WTC11 (cell line): ENCODE data around the gene OXNAD1. TPM values are rescaled to one million over a fixed set of nuclear protein-coding genes. Genes with fewer than 3 reads are reported as not detected.

Experiments
- ATAC-seq: fragments of 200-7000 bp; cut with Tn5 transposase; 2 replicates; pipeline ENCODE4 v1.10.0; 2021; ENCODE audit warnings: mild to moderate bottlenecking, moderate library complexity
- CTCF ChIA-PET: fragments of 300-600 bp; sonication (Branson Sonifier 250); formaldehyde crosslinking; loops from one replicate; lab custom pipeline; 2021; ENCODE audit warnings: antibody characterized with exemption; lab: Charles Lee
- POLR2A ChIA-PET: fragments of 350-600 bp; sonication (Branson Sonifier 250); formaldehyde crosslinking; loops from one replicate; lab custom pipeline; 2021; ENCODE audit warnings: antibody characterized with exemption; lab: Charles Lee
- DNase-seq: peaks from one replicate; pipeline ENCODE4 v3.0.0; 2021; ENCODE audit warnings: low spot score
- H3K27ac Mint-ChIP-seq: 2 replicates; pipeline ENCODE4 v1.8.0; 2021; ENCODE audit warnings: mixed read lengths
- H3K27me3 Mint-ChIP-seq: 2 replicates; pipeline ENCODE4 v1.8.0; 2021; ENCODE audit warnings: low read depth, mild to moderate bottlenecking, moderate library complexity, mixed read lengths
- H3K36me3 Mint-ChIP-seq: 2 replicates; pipeline ENCODE4 v1.8.0; 2021; ENCODE audit warnings: mixed read lengths
- H3K4me1 Mint-ChIP-seq: 2 replicates; pipeline ENCODE4 v1.8.0; 2022; ENCODE audit warnings: mixed read lengths
- H3K4me3 Mint-ChIP-seq: 2 replicates; pipeline ENCODE4 v1.8.0; 2021; ENCODE audit warnings: mild to moderate bottlenecking, moderate library complexity, mixed read lengths
- H3K9me3 Mint-ChIP-seq: 2 replicates; pipeline ENCODE4 v1.8.0; 2021; ENCODE audit warnings: mixed read lengths
- CBFB ChIP-seq: sonication (generic); formaldehyde crosslinking; IDR thresholded peaks from 2 replicates; pipeline ENCODE4 v1.8.1; 2022; ENCODE audit warnings: mild to moderate bottlenecking, low read depth, missing genetic modification reagents
- CREM ChIP-seq: sonication (generic); formaldehyde crosslinking; IDR thresholded peaks from 2 replicates; pipeline ENCODE4 v1.8.1; 2022; ENCODE audit warnings: mild to moderate bottlenecking, missing genetic modification reagents, moderate library complexity
- FOXK1 ChIP-seq: sonication (generic); formaldehyde crosslinking; IDR thresholded peaks from 2 replicates; pipeline ENCODE4 v1.8.0; 2022; ENCODE audit warnings: mild to moderate bottlenecking, moderate library complexity, missing genetic modification reagents
- GTF2I ChIP-seq: fragments of 250-450 bp; sonication (Bioruptor Pico); conservative IDR thresholded peaks from 2 replicates; pipeline ENCODE4 v1.4.0; 2021; ENCODE audit warnings: mild to moderate bottlenecking
- IRF2 ChIP-seq: sonication (generic); formaldehyde crosslinking; IDR thresholded peaks from 2 replicates; pipeline ENCODE4 v1.8.0; 2022; ENCODE audit warnings: low read depth, missing genetic modification reagents, borderline replicate concordance
- MYBL2 ChIP-seq: sonication (generic); formaldehyde crosslinking; IDR thresholded peaks from 2 replicates; pipeline ENCODE4 v1.8.1; 2023; ENCODE audit warnings: mild to moderate bottlenecking, moderate library complexity, missing genetic modification reagents
- NR2C2 ChIP-seq: sonication (generic); formaldehyde crosslinking; IDR thresholded peaks from 2 replicates; pipeline ENCODE4 v1.8.0; 2022; ENCODE audit warnings: mild to moderate bottlenecking, missing genetic modification reagents
- RELA ChIP-seq: sonication (generic); formaldehyde crosslinking; IDR thresholded peaks from 2 replicates; pipeline ENCODE4 v1.8.1; 2022; ENCODE audit warnings: missing genetic modification reagents, mild to moderate bottlenecking, borderline replicate concordance
- TEAD1 ChIP-seq: sonication (generic); formaldehyde crosslinking; IDR thresholded peaks from 2 replicates; pipeline ENCODE4 v1.8.0; 2022; ENCODE audit warnings: mild to moderate bottlenecking, missing genetic modification reagents
- ZNF121 ChIP-seq: sonication (generic); formaldehyde crosslinking; IDR thresholded peaks from 2 replicates; pipeline ENCODE4 v1.8.0; 2023; ENCODE audit warnings: missing genetic modification reagents
- ZNF317 ChIP-seq: sonication (generic); formaldehyde crosslinking; IDR thresholded peaks from 2 replicates; pipeline ENCODE4 v1.8.1; 2023; ENCODE audit warnings: low read depth, mild to moderate bottlenecking, moderate library complexity, missing genetic modification reagents, borderline replicate concordance
- total RNA-seq: library from RNA; stranded (reverse); gene quantifications from 3 replicates; pipeline ENCODE4 v1.2.3, GENCODE V29; 2021
- TF ChIP-seq, protein P1 (sequence below): sonication (generic); formaldehyde crosslinking; IDR thresholded peaks from 2 replicates; pipeline ENCODE4 v1.8.0; 2022; ENCODE audit warnings: mild to moderate bottlenecking, missing genetic modification reagents
- TF ChIP-seq, protein P2 (sequence below): sonication (generic); formaldehyde crosslinking; IDR thresholded peaks from 2 replicates; pipeline ENCODE4 v1.8.0; 2022; ENCODE audit warnings: mild to moderate bottlenecking, missing genetic modification reagents
- TF ChIP-seq, protein P3 (sequence below): fragments of 250-450 bp; sonication (Bioruptor Pico); IDR thresholded peaks from 2 replicates; pipeline ENCODE4 v1.9.0; 2021; ENCODE audit warnings: moderate library complexity, mild to moderate bottlenecking, inconsistent platforms, borderline replicate concordance
- TF ChIP-seq, protein P4 (sequence below): fragments of 250-450 bp; sonication (Bioruptor Pico); IDR thresholded peaks from 2 replicates; pipeline ENCODE4 v1.9.0; 2021; ENCODE audit warnings: mild to moderate bottlenecking
- TF ChIP-seq, protein P5 (sequence below): sonication (generic); formaldehyde crosslinking; IDR thresholded peaks from 2 replicates; pipeline ENCODE4 v1.8.1; 2023; ENCODE audit warnings: mild to moderate bottlenecking, missing genetic modification reagents
- TF ChIP-seq, protein P6 (sequence below): sonication (generic); formaldehyde crosslinking; IDR thresholded peaks from 2 replicates; pipeline ENCODE4 v1.8.1; 2023; ENCODE audit warnings: mild to moderate bottlenecking, moderate library complexity, missing genetic modification reagents
- TF ChIP-seq, protein P7 (sequence below): fragments of 250-450 bp; sonication (Bioruptor Pico); conservative IDR thresholded peaks from 2 replicates; pipeline ENCODE4 v1.9.0; 2021; ENCODE audit warnings: mild to moderate bottlenecking

OXNAD1 gene
- total RNA-seq, 1 experiment from 2014 or later, result 21.7 TPM

DNA sequence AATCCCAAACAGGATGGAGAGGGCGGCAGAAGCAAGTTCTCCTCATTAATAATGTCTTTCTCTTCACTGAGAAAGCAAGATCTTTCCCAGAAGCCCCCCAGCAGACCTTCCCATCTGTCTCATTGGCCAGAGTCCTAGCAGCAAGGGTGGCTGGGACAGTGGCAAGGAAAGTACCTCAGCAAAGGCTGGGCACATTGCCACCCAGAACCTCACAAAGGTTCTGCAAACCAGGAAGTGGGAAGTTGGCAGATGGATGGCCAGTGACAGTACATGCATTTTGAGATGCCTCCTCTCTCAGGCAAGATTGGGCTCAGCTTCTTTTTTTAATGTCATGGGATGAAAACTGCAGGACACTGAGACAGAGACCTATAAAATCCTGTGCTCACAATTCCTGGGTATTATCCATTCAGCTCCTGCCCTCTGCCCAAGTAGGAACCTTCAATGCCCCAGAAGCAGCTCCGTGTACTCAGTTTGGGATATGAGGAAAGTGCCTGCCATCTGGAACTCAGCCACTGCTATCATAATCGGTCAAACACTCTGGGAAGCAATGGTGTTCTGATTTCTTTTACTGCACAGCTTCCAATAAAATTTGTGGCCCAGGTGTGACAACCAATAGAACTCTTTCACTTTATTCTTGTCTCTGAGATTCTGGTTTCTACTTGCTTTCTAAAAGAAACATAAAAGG lies 25.8 kb upstream of the OXNAD1 start (continued):
- no peak for TF ChIP-seq NR2C2 (CRISPR knock-in tag)
- TF ChIP-seq, protein P1, sequence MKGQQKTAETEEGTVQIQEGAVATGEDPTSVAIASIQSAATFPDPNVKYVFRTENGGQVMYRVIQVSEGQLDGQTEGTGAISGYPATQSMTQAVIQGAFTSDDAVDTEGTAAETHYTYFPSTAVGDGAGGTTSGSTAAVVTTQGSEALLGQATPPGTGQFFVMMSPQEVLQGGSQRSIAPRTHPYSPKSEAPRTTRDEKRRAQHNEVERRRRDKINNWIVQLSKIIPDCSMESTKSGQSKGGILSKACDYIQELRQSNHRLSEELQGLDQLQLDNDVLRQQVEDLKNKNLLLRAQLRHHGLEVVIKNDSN (CRISPR knock-in tag), result no peak

DNA sequence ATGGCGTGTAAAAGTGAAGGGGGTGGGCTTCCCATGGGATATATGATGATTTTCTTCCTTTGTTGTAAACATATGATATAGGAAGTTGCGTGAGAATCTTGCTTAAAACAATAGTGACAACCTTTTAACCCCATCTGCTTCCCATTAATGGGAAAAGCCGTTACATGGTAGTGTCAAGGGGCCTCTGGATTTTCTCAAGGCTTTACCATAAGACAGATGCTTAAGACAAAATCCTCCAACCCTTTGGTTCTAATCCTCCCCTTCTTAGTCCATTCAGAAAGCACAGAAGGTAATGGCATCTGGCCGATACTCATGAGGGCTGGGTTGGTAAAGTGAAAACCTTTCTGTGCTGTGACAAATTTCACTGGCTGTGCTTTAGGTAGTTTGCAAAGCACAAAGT lies 25.2 kb upstream of the OXNAD1 start:
- TF ChIP-seq FOXK1 (CRISPR knock-in tag), result no peak
- TF ChIP-seq, protein P2, sequence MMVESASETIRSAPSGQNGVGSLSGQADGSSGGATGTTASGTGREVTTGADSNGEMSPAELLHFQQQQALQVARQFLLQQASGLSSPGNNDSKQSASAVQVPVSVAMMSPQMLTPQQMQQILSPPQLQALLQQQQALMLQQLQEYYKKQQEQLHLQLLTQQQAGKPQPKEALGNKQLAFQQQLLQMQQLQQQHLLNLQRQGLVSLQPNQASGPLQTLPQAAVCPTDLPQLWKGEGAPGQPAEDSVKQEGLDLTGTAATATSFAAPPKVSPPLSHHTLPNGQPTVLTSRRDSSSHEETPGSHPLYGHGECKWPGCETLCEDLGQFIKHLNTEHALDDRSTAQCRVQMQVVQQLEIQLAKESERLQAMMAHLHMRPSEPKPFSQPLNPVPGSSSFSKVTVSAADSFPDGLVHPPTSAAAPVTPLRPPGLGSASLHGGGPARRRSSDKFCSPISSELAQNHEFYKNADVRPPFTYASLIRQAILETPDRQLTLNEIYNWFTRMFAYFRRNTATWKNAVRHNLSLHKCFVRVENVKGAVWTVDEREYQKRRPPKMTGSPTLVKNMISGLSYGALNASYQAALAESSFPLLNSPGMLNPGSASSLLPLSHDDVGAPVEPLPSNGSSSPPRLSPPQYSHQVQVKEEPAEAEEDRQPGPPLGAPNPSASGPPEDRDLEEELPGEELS (CRISPR knock-in tag), result no peak
- no peak for TF ChIP-seq ZNF317 (CRISPR knock-in tag)
- no peak for TF ChIP-seq RELA (CRISPR knock-in tag)
- no peak for TF ChIP-seq NR2C2 (CRISPR knock-in tag)
- TF ChIP-seq CBFB (CRISPR knock-in tag), result no peak
- no peak for TF ChIP-seq GTF2I
- TF ChIP-seq IRF2 (CRISPR knock-in tag), result no peak
- TF ChIP-seq, protein P3, sequence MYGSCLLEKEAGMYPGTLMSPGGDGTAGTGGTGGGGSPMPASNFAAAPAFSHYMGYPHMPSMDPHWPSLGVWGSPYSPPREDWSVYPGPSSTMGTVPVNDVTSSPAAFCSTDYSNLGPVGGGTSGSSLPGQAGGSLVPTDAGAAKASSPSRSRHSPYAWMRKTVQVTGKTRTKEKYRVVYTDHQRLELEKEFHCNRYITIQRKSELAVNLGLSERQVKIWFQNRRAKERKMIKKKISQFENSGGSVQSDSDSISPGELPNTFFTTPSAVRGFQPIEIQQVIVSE (CRISPR knock-in tag), result no peak
- TF ChIP-seq ZNF121 (CRISPR knock-in tag), result no peak
- TF ChIP-seq, all 79 proteins: peak for 0
- H3K27me3 Mint-ChIP-seq, result peaks cover 9% of the 10 kb centered on the region
- H3K4me1 Mint-ChIP-seq, result no peaks in the 10 kb centered on the region
- H3K9me3 Mint-ChIP-seq, result no peaks in the 10 kb centered on the region
- POLR2A ChIA-PET, result no interaction called here
- CTCF ChIA-PET, result interaction anchor here (1.7 kb wide), 1 partner anchor 61 kb away, joined by 7 read pairs; no protein-coding TSS in a partner anchor
- DNase-seq, result no peak
- no peak overlapping the region for H3K4me3 Mint-ChIP-seq
- no peak overlapping the region for H3K27ac Mint-ChIP-seq
- no peak for ATAC-seq
- no peaks in the 10 kb centered on the region for H3K36me3 Mint-ChIP-seq

DNA sequence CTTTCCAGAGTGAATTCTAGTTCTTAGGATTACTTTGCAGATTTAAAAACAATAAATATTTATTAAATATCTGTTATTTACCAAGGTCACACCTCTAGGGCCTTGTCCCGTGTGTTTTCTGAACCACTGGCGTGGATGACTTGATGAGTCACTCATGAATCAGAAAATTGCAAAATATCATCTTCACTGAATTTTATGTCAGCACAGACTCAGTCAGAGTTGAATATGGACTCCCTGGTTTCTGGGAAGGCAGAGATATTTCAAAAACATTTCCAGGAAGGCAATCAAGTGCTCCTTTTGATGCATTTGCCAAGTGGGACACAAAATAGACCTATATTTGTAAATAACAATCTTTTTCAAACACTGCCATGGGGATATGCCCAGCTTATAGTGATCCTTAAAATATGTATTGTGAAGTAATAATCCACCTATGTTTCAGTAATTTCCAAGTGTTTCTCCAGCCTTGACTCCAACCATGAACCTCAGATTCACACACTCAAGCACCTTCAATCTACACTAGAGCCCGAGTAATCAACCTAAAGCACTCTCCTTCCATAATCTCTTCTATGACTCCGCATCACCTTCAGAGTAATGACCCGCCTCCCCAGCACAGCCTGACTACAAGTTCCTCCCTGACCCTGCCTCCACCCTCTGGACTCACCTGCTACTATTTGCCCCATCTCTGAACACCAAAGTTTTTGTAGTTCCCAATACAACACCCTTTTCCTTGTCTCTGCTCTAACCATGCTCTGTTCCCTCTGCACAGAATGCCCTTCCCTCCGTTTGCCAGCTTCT lies 24.6 kb upstream of the OXNAD1 start:
- Mint-ChIP-seq H3K27ac (no peak overlapping the region), H3K9me3 (no peaks in the 10 kb centered on the region), H3K27me3 (peaks cover 6% of the 10 kb centered on the region), H3K4me3 (no peak overlapping the region), H3K36me3 (no peaks in the 10 kb centered on the region), H3K4me1 (peaks cover under 1% of the 10 kb centered on the region; the same call in 1 of the 2 replicates)
- CTCF ChIA-PET, result interaction anchor here (1.7 kb wide), 1 partner anchor 62 kb away, joined by 7 read pairs; no protein-coding TSS in a partner anchor
- ATAC-seq (no peak), DNase-seq (no peak)
- POLR2A ChIA-PET, result no interaction called here
- no peak for TF ChIP-seq GTF2I
- no peak for TF ChIP-seq TEAD1 (CRISPR knock-in tag)
- no peak for TF ChIP-seq CREM (CRISPR knock-in tag)
- TF ChIP-seq, protein P4, sequence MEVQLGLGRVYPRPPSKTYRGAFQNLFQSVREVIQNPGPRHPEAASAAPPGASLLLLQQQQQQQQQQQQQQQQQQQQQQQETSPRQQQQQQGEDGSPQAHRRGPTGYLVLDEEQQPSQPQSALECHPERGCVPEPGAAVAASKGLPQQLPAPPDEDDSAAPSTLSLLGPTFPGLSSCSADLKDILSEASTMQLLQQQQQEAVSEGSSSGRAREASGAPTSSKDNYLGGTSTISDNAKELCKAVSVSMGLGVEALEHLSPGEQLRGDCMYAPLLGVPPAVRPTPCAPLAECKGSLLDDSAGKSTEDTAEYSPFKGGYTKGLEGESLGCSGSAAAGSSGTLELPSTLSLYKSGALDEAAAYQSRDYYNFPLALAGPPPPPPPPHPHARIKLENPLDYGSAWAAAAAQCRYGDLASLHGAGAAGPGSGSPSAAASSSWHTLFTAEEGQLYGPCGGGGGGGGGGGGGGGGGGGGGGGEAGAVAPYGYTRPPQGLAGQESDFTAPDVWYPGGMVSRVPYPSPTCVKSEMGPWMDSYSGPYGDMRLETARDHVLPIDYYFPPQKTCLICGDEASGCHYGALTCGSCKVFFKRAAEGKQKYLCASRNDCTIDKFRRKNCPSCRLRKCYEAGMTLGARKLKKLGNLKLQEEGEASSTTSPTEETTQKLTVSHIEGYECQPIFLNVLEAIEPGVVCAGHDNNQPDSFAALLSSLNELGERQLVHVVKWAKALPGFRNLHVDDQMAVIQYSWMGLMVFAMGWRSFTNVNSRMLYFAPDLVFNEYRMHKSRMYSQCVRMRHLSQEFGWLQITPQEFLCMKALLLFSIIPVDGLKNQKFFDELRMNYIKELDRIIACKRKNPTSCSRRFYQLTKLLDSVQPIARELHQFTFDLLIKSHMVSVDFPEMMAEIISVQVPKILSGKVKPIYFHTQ (CRISPR knock-in tag), result no peak
- TF ChIP-seq FOXK1 (CRISPR knock-in tag), result no peak
- TF ChIP-seq, protein P5, sequence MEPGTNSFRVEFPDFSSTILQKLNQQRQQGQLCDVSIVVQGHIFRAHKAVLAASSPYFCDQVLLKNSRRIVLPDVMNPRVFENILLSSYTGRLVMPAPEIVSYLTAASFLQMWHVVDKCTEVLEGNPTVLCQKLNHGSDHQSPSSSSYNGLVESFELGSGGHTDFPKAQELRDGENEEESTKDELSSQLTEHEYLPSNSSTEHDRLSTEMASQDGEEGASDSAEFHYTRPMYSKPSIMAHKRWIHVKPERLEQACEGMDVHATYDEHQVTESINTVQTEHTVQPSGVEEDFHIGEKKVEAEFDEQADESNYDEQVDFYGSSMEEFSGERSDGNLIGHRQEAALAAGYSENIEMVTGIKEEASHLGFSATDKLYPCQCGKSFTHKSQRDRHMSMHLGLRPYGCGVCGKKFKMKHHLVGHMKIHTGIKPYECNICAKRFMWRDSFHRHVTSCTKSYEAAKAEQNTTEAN, result no peak
- TF ChIP-seq, protein P6, sequence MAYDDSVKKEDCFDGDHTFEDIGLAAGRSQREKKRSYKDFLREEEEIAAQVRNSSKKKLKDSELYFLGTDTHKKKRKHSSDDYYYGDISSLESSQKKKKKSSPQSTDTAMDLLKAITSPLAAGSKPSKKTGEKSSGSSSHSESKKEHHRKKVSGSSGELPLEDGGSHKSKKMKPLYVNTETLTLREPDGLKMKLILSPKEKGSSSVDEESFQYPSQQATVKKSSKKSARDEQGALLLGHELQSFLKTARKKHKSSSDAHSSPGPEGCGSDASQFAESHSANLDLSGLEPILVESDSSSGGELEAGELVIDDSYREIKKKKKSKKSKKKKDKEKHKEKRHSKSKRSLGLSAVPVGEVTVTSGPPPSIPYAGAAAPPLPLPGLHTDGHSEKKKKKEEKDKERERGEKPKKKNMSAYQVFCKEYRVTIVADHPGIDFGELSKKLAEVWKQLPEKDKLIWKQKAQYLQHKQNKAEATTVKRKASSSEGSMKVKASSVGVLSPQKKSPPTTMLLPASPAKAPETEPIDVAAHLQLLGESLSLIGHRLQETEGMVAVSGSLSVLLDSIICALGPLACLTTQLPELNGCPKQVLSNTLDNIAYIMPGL (CRISPR knock-in tag), result no peak
- TF ChIP-seq RELA (CRISPR knock-in tag), result no peak
- no peak for TF ChIP-seq IRF2 (CRISPR knock-in tag)
- TF ChIP-seq, protein P7, sequence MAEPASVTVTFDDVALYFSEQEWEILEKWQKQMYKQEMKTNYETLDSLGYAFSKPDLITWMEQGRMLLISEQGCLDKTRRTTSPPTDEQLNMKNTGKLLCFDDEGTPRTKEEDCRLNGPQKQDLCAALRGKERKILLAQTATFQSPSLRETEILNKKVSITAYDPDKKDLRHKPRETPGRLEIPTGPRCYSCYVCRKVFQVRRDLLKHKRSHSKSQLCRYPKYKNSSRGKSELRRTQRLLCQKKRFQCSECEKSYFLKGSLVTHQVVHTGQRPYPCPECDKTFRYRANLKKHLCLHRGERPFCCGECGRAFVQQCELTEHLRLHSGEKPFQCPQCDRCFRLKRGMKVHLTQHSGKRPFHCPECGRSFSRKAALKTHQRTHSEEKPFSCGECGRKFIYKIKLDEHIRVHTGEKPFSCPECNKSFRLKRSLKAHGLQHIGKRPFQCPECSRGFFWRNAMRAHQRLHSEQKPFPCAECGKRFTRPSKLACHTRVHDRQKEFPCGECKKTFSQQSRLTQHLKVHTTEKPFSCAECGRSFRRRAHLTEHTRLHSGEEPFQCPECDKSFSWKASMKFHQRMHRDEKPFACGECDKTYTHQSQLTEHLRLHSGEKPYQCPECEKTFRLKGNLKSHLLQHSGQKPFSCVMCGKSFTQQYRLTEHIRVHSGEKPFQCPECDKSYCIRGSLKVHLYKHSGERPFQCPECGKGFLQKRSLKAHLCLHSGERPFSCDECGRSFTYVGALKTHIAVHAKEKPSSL (CRISPR knock-in tag), result no peak
- TF ChIP-seq MYBL2 (CRISPR knock-in tag), result no peak
